MM.1S (cell line): ENCODE data around the gene RAPGEF4.

Source experiments
- DNase-seq: peaks from one replicate; pipeline ENCODE4 v3.0.0-alpha.2; 2015
- H2AFZ ChIP-seq: fragments of 300-600 bp; sonication (generic); 2 replicates; pipeline ENCODE4 v1.6.0; 2016; ENCODE audit warnings: antibody characterized with exemption, low read length
- H3F3A ChIP-seq: fragments of 300-600 bp; sonication (generic); 2 replicates; pipeline ENCODE4 v1.6.1; 2016; ENCODE audit warnings: mild to moderate bottlenecking, antibody characterized with exemption, low read length, moderate library complexity, mixed read lengths; ENCODE audit not compliant: insufficient read depth
- H3K27ac ChIP-seq: fragments of 300-600 bp; sonication (generic); 2 replicates; pipeline ENCODE4 v1.5.1; 2016; ENCODE audit warnings: mild to moderate bottlenecking, low read length
- H3K27me3 ChIP-seq: fragments of 300-600 bp; sonication (generic); replicated peaks from 2 replicates; pipeline ENCODE4 v1.6.0; 2016; ENCODE audit warnings: low read length; ENCODE audit not compliant: insufficient read depth
- H3K36me3 ChIP-seq: fragments of 300-600 bp; sonication (generic); replicated peaks from 2 replicates; pipeline ENCODE4 v1.6.1; 2016; ENCODE audit warnings: mild to moderate bottlenecking, low read length, mixed read lengths; ENCODE audit not compliant: insufficient read depth
- H3K4me1 ChIP-seq: fragments of 300-600 bp; sonication (generic); 2 replicates; pipeline ENCODE4 v1.6.1; 2016; ENCODE audit warnings: low read length, mixed read lengths
- H3K4me2 ChIP-seq: fragments of 300-600 bp; sonication (generic); 2 replicates; pipeline ENCODE4 v1.6.0; 2016; ENCODE audit warnings: low read depth, low read length
- H3K4me3 ChIP-seq: fragments of 300-600 bp; sonication (generic); 2 replicates; pipeline ENCODE4 v1.5.1; 2016; ENCODE audit warnings: low read length, mixed read lengths
- H3K79me2 ChIP-seq: fragments of 300-600 bp; sonication (generic); 2 replicates; pipeline ENCODE4 v1.6.1; 2016; ENCODE audit warnings: mixed run types, low read length, mixed read lengths
- H3K9ac ChIP-seq: fragments of 300-600 bp; sonication (generic); 2 replicates; pipeline ENCODE4 v1.6.1; 2016; ENCODE audit warnings: low read length, mixed read lengths
- H3K9me2 ChIP-seq: fragments of 300-600 bp; sonication (generic); replicated peaks from 2 replicates; pipeline ENCODE4 v1.6.1; 2016; ENCODE audit warnings: mild to moderate bottlenecking, low read length, mixed read lengths; ENCODE audit not compliant: insufficient read depth
- H3K9me3 ChIP-seq: fragments of 300-600 bp; sonication (generic); replicated peaks from 2 replicates; pipeline ENCODE4 v1.6.1; 2016; ENCODE audit warnings: mild to moderate bottlenecking, low read length, mixed read lengths; ENCODE audit not compliant: insufficient read depth
- H4K20me1 ChIP-seq: fragments of 300-600 bp; sonication (generic); 2 replicates; pipeline ENCODE4 v1.6.1; 2016; ENCODE audit warnings: mild to moderate bottlenecking, low read length, moderate library complexity, mixed read lengths; ENCODE audit not compliant: insufficient read depth
- CTCF ChIP-seq: fragments of 300-600 bp; sonication (generic); IDR thresholded peaks from 2 replicates; pipeline ENCODE4 v1.5.1; 2016; ENCODE audit warnings: antibody characterized with exemption, low read length, mixed read lengths
- EZH2 ChIP-seq: fragments of 300-600 bp; sonication (generic); optimal IDR thresholded peaks from 2 replicates; pipeline ENCODE3; 2017; ENCODE audit warnings: low read depth, mild to moderate bottlenecking, antibody characterized with exemption, low read length, mixed read lengths
- EZH2phosphoT487 ChIP-seq: fragments of 300-600 bp; sonication (generic); IDR thresholded peaks from 2 replicates; pipeline ENCODE4 v1.6.1; 2018; ENCODE audit warnings: antibody characterized with exemption, low read length

RAPGEF4 gene

GRCh38 chr2:172972005-172972619 is 236.5 kb downstream of the RAPGEF4 start:
- no peak overlapping the region for H3K4me3 ChIP-seq
- no peaks in the 10 kb centered on the region for H3K79me2 ChIP-seq
- no peaks in the 10 kb centered on the region for H3K27me3 ChIP-seq
- no peaks in the 10 kb centered on the region for H3K9me3 ChIP-seq
- H3K4me2 ChIP-seq: no peak overlapping the region
- no peaks in the 10 kb centered on the region for H3F3A ChIP-seq
- H3K4me1 ChIP-seq: no peaks in the 10 kb centered on the region
- H2AFZ ChIP-seq: no peak overlapping the region
- no peaks in the 10 kb centered on the region for H3K36me3 ChIP-seq
- no peak overlapping the region for H3K27ac ChIP-seq
- H3K9me2 ChIP-seq: no peaks in the 10 kb centered on the region
- DNase-seq: peak; percentile 53
- no peaks in the 10 kb centered on the region for H4K20me1 ChIP-seq
- TF ChIP-seq EZH2phosphoT487 (no peak), CTCF (peak; percentile 89)
- no peak overlapping the region for H3K9ac ChIP-seq

DNA sequence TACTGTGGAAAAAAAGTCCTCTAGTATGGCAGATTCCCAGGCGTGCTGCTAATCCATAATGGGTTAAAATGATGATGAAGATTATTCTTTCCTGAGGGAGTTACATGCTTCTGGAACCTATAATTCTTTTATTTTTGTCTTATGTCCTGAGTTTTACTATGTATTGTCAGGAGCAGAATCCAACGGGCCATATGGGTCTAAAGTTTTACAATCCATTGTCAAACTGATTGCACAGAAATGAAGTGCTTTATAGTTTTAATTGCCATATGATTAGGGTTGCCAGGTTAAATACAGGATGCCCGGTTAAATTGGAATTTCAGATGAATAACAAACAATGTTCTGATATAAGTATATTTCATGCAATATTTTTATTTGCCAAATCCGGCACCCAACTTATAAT is 239.1 kb downstream of the RAPGEF4 start:
- DNase-seq: no peak
- Histone ChIP-seq H3K36me3 (no peaks in the 10 kb centered on the region), H3K9me2 (no peaks in the 10 kb centered on the region), H3K4me3 (no peak overlapping the region), H3K79me2 (no peaks in the 10 kb centered on the region), H3F3A (no peaks in the 10 kb centered on the region), H4K20me1 (no peaks in the 10 kb centered on the region), H3K4me1 (no peaks in the 10 kb centered on the region), H3K9me3 (no peaks in the 10 kb centered on the region), H3K27me3 (no peaks in the 10 kb centered on the region), H2AFZ (no peak overlapping the region), H3K27ac (no peak overlapping the region), H3K9ac (no peak overlapping the region), H3K4me2 (no peak overlapping the region)
- TF ChIP-seq EZH2 (no peak), CTCF (no peak), EZH2phosphoT487 (no peak)

DNA sequence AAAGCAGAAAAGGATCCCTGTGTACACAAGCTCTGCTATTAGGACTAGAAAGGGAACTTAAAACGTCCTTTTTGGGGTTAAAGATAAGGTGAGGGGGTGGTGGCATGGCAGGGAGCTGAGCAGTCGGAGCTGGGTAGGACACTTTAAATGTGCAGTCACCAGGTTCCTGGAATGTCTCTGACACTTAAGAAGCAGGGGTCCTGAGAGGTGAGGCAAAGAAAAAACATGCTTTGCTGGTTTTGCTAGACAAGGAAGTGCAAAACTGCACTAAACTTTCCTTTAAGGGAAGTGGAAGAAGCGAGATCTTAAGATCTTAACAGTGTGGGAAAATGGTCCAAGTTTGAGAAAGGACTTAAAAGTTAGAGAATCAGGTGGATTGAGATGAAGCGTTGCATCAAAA is 240.5 kb downstream of the RAPGEF4 start:
- no peaks in the 10 kb centered on the region for H3F3A ChIP-seq
- H3K4me2 ChIP-seq: no peak overlapping the region
- H3K79me2 ChIP-seq: no peaks in the 10 kb centered on the region
- no peaks in the 10 kb centered on the region for H4K20me1 ChIP-seq
- H3K4me1 ChIP-seq: no peaks in the 10 kb centered on the region
- no peaks in the 10 kb centered on the region for H3K9me2 ChIP-seq
- H3K36me3 ChIP-seq: no peaks in the 10 kb centered on the region
- no peak overlapping the region for H3K4me3 ChIP-seq
- no peak for TF ChIP-seq CTCF
- no peak for TF ChIP-seq EZH2phosphoT487
- TF ChIP-seq EZH2: no peak
- no peak for DNase-seq
- H3K27me3 ChIP-seq: no peaks in the 10 kb centered on the region
- no peaks in the 10 kb centered on the region for H3K9me3 ChIP-seq
- no peak overlapping the region for H3K9ac ChIP-seq
- no peak overlapping the region for H2AFZ ChIP-seq
- H3K27ac ChIP-seq: no peak overlapping the region
